ENCODE results near the gene LETMD1. TPM values are rescaled to one million over a fixed set of nuclear protein-coding genes. Genes with fewer than 3 reads are reported as not detected.
A peak's percentile ranks its signal among the peaks of the same experiment; 100 is the strongest.

Gene LETMD1
- total RNA-seq, 3 donors from 2014 or later: 63.6 to 92.0 (median 82.1) TPM

DNA sequence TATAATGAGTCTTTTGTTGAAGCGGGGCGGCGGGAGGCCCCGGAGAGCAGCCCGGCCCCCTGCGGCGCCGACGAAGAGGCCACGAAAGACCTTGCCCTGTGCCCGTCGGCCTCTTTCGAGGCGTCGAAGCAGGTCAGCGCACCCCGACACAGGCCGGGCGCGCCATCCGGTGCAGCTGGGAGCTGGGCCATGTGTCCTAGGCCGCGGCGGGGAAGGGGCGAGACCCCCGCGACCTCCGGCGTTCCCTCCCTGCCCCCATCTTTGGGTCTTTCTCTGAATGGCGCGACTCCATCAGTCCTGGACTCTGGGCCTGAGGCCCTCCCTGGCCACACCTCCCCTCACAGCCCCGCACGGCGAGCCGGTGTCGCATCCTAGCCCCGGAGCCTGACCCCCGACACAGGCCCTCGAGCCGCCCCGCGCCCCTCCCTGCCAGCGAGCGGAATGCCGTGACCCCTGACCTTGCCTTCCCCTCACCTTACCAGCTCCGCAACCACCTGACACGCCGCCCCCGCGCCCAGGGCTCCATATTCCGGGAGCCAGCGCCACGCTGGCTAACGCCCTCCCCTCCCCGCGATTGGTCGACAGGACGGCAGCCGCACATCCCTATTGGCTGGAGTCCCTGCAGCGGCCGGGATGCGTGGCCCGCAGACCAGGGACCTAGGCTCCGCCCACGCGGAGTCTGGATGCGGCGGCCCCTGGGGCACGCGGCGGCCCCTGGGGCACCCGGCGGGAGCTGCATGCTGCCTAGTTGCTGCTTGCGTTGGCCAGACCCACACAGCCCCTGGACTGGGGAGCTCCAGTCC is 22.1 kb upstream of the LETMD1 start, which contains the start of gene SLC11A2:
TSS of gene SLC11A2 (minus strand) at position 549 of the 803 bp plus-strand sequence. CDS start 15,656 bp downstream, outside the sequence.
- peak within 1 kb of the TSS; percentile 73 to 85 (median 80) for H3K4me3 ChIP-seq
- intact Hi-C loops (cut with DNase I; ENCODE audit: low total_unique reads): no loop called here
- no peaks in the 10 kb centered on the region for H3K36me3 ChIP-seq
- peaks cover 0 to 8% of the 10 kb centered on the region in 2 donors for H3K4me1 ChIP-seq
- no peaks in the 10 kb centered on the region for H3K27me3 ChIP-seq
- TF ChIP-seq POLR2A (IDR thresholded peaks at IDR 0.05) (peak; percentile 72), POLR2AphosphoS5 (IDR thresholded peaks at IDR 0.05) (peak; percentile 65 to 89 (median 68))
- TF ChIP-seq, protein P1, sequence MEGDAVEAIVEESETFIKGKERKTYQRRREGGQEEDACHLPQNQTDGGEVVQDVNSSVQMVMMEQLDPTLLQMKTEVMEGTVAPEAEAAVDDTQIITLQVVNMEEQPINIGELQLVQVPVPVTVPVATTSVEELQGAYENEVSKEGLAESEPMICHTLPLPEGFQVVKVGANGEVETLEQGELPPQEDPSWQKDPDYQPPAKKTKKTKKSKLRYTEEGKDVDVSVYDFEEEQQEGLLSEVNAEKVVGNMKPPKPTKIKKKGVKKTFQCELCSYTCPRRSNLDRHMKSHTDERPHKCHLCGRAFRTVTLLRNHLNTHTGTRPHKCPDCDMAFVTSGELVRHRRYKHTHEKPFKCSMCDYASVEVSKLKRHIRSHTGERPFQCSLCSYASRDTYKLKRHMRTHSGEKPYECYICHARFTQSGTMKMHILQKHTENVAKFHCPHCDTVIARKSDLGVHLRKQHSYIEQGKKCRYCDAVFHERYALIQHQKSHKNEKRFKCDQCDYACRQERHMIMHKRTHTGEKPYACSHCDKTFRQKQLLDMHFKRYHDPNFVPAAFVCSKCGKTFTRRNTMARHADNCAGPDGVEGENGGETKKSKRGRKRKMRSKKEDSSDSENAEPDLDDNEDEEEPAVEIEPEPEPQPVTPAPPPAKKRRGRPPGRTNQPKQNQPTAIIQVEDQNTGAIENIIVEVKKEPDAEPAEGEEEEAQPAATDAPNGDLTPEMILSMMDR (IDR thresholded peaks at IDR 0.05): peak in 1 of 3 donors; percentile 24
- H3K9me3 ChIP-seq: no peaks in the 10 kb centered on the region
- DNase-seq (ENCODE audit: low spot score in 2 of 2): peak; percentile 94 to 96
- H3K27ac ChIP-seq: peak within 1 kb of the TSS; percentile 98 to 99

- intact Hi-C loops (cut with DNase I; ENCODE audit: low total_unique reads): no loop called here
These were observed 20.7 kb upstream of the LETMD1 start for GRCh38 chr12:51027342-51027835.

DNA sequence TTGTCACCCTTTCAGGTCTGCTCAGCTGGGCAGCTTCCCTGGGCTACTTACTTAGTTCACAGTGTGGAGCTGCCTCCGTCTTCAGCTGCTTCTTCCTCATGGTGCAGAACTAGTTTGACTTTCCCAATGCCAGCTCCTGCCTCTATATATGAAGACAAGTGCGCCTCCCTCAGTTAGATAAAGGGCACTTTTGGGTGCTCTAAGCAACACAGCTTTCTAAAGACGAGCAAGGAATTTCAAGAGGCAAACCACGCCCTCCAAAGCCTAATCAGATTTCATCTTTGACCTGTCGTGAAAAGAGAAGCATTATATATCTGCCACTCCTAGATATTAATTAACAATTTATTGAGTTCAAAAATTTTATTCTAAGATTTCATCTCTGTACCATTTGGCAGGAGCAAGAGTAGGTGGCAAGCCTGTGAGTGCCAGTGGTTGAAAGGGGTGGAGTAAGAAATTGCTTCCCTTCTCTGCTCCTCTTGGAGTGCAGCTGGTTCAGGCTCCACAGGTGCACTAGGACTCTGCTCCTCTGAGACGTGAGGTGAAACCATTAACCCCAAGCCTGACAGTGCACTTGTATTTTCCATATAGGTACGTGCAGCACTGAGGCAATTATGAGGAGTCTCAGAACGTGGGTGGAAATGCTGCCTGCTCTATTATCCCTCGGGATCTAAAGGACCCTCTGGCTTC is 19.9 kb upstream of the LETMD1 start:
- TF ChIP-seq POLR2A (IDR thresholded peaks at IDR 0.05) (no peak), POLR2AphosphoS5 (IDR thresholded peaks at IDR 0.05) (peak in 1 of 3 donors; percentile 17)
- TF ChIP-seq, protein P1 (IDR thresholded peaks at IDR 0.05): peak in 2 of 3 donors; percentile 35 to 39
- H3K27me3 ChIP-seq: no peaks in the 10 kb centered on the region
- no peaks in the 10 kb centered on the region for H3K36me3 ChIP-seq
- peak in 1 of 2 donors; percentile 64 for DNase-seq (ENCODE audit: low spot score in 2 of 2)
- intact Hi-C loops (cut with DNase I; ENCODE audit: low total_unique reads): no loop called here
- H3K27ac ChIP-seq: peak overlapping the region; percentile 45 to 50
- peaks cover 0 to 8% of the 10 kb centered on the region in 2 donors for H3K4me1 ChIP-seq
- peak overlapping the region in 2 of 3 donors; percentile 34 to 55 for H3K4me3 ChIP-seq
- H3K9me3 ChIP-seq: no peaks in the 10 kb centered on the region

More at GRCh38 chr12:51027342-51027835, 20.7 kb upstream of the LETMD1 start:
- Histone ChIP-seq H3K9me3 (no peaks in the 10 kb centered on the region), H3K4me1 (peaks cover 0 to 8% of the 10 kb centered on the region in 2 donors), H3K27ac (peak overlapping the region; percentile 3 to 99), H3K36me3 (no peaks in the 10 kb centered on the region), H3K27me3 (no peaks in the 10 kb centered on the region), H3K4me3 (no peak overlapping the region)
- no peak for DNase-seq (ENCODE audit: low spot score in 2 of 2)
- no peak for TF ChIP-seq POLR2A (IDR thresholded peaks at IDR 0.05)
- TF ChIP-seq, protein P1 (IDR thresholded peaks at IDR 0.05): no peak
- TF ChIP-seq POLR2AphosphoS5 (IDR thresholded peaks at IDR 0.05): no peak

DNA sequence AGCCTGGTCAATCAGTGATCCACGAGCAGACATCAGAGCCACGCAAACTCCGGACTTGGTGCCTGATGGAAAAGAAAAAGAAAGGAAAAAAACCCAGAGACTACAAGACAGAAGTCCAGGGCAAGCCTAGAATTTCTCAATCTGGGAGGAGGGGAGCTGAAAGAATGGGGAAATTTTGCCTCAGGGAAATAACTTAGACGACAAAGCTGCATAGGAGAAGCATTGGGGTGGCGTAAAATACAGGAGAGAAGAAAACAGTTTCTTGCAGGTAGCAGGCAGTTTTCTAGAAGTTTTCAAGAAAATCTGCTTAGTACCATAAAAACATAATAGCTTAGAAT is 19.3 kb upstream of the LETMD1 start:
- peak overlapping the region in 2 of 3 donors; percentile 34 to 55 for H3K4me3 ChIP-seq
- H3K27me3 ChIP-seq: no peaks in the 10 kb centered on the region
- TF ChIP-seq POLR2AphosphoS5 (IDR thresholded peaks at IDR 0.05) (no peak), POLR2A (IDR thresholded peaks at IDR 0.05) (no peak)
- TF ChIP-seq, protein P1 (IDR thresholded peaks at IDR 0.05): no peak
- H3K27ac ChIP-seq: peak overlapping the region; percentile 49 to 50
- H3K9me3 ChIP-seq: no peaks in the 10 kb centered on the region
- intact Hi-C loops (cut with DNase I; ENCODE audit: low total_unique reads): no loop called here
- DNase-seq (ENCODE audit: low spot score in 2 of 2): no peak
- H3K4me1 ChIP-seq: peaks cover 0 to 7% of the 10 kb centered on the region in 2 donors
- no peaks in the 10 kb centered on the region for H3K36me3 ChIP-seq
